K562 (cell line): Measurements from ENCODE around the gene ADGRA1. TPM values are rescaled to one million over a fixed set of nuclear protein-coding genes. Genes with fewer than 3 reads are reported as not detected.

Experiments used
- ATAC-seq: fragments of 200-7000 bp; cut with Tn5 transposase; 3 replicates; pipeline ENCODE4 v1.9.1; 2020; ENCODE audit warnings: moderate library complexity
- BruUV-seq: library from RNA; stranded (reverse); fragments of 400-500 nt; replicated peaks from 2 replicates; lab custom pipeline; 2021; lab: Mats Ljungman, UMichigan
- CTCF ChIA-PET: fragments of 300-600 bp; formaldehyde crosslinking; extraction: SDS; loops from one replicate; lab custom pipeline; 2021; ENCODE audit warnings: low intra/inter-chr PET ratio; lab: Yijun Ruan, JAX
- POLR2A ChIA-PET: fragments of 300-600, 350-650 bp; sonication (Branson Sonifier 250); formaldehyde crosslinking; extraction: SDS; loops from one replicate; lab custom pipeline; 2021; ENCODE audit warnings: antibody characterized with exemption, inconsistent platforms; lab: Yijun Ruan, JAX
- DNase-seq, 4 experiments: peaks; one replicate each; pipeline versions ENCODE4 v3.0.0 to v3.0.0-alpha.2; 2011 to 2018; ENCODE audit warnings: low spot score in 3 of 4, mixed read lengths in 3 of 4; ENCODE audit errors: extremely low read depth in 1 of 4
- FAIRE-seq: peaks from 2 replicates; lab custom pipeline; 2011; peaks lifted over from hg19 to GRCh38; lab: Jason Lieb, UNC
- H2AFZ ChIP-seq: 2 replicates; pipeline ENCODE4 v1.6.0; 2011; ENCODE audit warnings: low read depth, low read length, control low read depth, inconsistent platforms
- H3K27ac ChIP-seq: fragments of 200-600 bp; 3 replicates; pipeline ENCODE4 v1.8.0; 2011; ENCODE audit warnings: low read depth, mild to moderate bottlenecking, control low read depth, inconsistent platforms, low read length, moderate library complexity, mixed read lengths; ENCODE audit errors: extremely low read depth
- H3K27me3 ChIP-seq, 2 experiments: fragments of 300-600 bp in 1 of 2; 2 replicates in 1 of 2; 3 replicates in 1 of 2; pipeline versions ENCODE4 v1.6.0 to v1.8.0; 2011; ENCODE audit warnings: inconsistent platforms in 2 of 2, low read length in 2 of 2, mild to moderate bottlenecking in 1 of 2, mixed read lengths in 1 of 2, moderate library complexity in 1 of 2; ENCODE audit not compliant: control insufficient read depth in 2 of 2, insufficient read depth in 2 of 2
- H3K36me3 ChIP-seq: fragments of 300-600 bp; 3 replicates; pipeline ENCODE4 v1.8.0; 2011; ENCODE audit warnings: mild to moderate bottlenecking, low read length, inconsistent platforms; ENCODE audit not compliant: control insufficient read depth, insufficient read depth
- H3K4me1 ChIP-seq, 2 experiments: fragments of 200-600 bp in 1 of 2; replicated peaks in 1 of 2; 2 replicates in 1 of 2; 3 replicates in 1 of 2; pipeline versions ENCODE4 v1.5.1 to v1.8.0; 2011; ENCODE audit warnings: inconsistent platforms in 2 of 2, low read length in 2 of 2, mild to moderate bottlenecking in 1 of 2, mixed read lengths in 1 of 2, moderate library complexity in 1 of 2; ENCODE audit not compliant: control insufficient read depth in 2 of 2, insufficient read depth in 2 of 2
- H3K4me2 ChIP-seq: 2 replicates; pipeline ENCODE4 v1.6.1; 2011; ENCODE audit warnings: low read length, control low read depth, inconsistent platforms, mixed read lengths; ENCODE audit not compliant: insufficient read depth
- H3K4me3 ChIP-seq: fragments of 200-600 bp; sonication (generic), shearing (Covaris generic); 2 replicates; pipeline ENCODE4 v1.5.1; 2016; ENCODE audit warnings: control low read depth, inconsistent platforms
- H3K79me2 ChIP-seq: fragments of 200-600 bp; 3 replicates; pipeline ENCODE4 v1.8.0; 2011; ENCODE audit warnings: low read length, inconsistent platforms; ENCODE audit not compliant: control insufficient read depth, insufficient read depth
- H3K9ac ChIP-seq, 2 experiments: 2 replicates each; pipeline versions ENCODE4 v1.6.0 to v1.6.1; 2011; ENCODE audit warnings: low read depth in 2 of 2, low read length in 2 of 2, control low read depth in 1 of 2, inconsistent platforms in 1 of 2, mild to moderate bottlenecking in 1 of 2, mixed read lengths in 1 of 2; ENCODE audit not compliant: insufficient read depth in 1 of 2
- H3K9me1 ChIP-seq: one replicate; pipeline ENCODE4 v1.6.0; 2011; ENCODE audit warnings: inconsistent platforms, mild to moderate bottlenecking, low read length, moderate library complexity; ENCODE audit not compliant: control insufficient read depth, insufficient read depth
- H3K9me3 ChIP-seq: replicated peaks from 2 replicates; pipeline ENCODE4 v1.5.1; 2011; ENCODE audit warnings: low read depth, low read length, inconsistent platforms; ENCODE audit not compliant: control insufficient read depth, insufficient read depth
- H4K20me1 ChIP-seq: replicated peaks from 2 replicates; pipeline ENCODE4 v1.6.1; 2011; ENCODE audit warnings: low read length, inconsistent platforms, mixed read lengths; ENCODE audit not compliant: control insufficient read depth, insufficient read depth
- PHB ChIP-seq: fragments of 250-450 bp; sonication (Bioruptor Pico); IDR thresholded peaks from 2 replicates; pipeline ENCODE4 v1.5.0; 2021
- PHF20 ChIP-seq: fragments of 450-650 bp; IDR thresholded peaks from 2 replicates; pipeline ENCODE4 v1.6.1; 2018; ENCODE audit not compliant: partially characterized antibody
- PML ChIP-seq: IDR thresholded peaks from 2 replicates; pipeline ENCODE4 v1.6.1; 2012; ENCODE audit warnings: low read length, inconsistent platforms
- SMAD2 ChIP-seq: fragments of 150-350 bp; IDR thresholded peaks from 2 replicates; pipeline ENCODE4 v1.6.1; 2014; ENCODE audit warnings: low read depth, mild to moderate bottlenecking, low read length
- SMARCC2 ChIP-seq: fragments of 450-650 bp; IDR thresholded peaks from 2 replicates; pipeline ENCODE4 v1.6.1; 2017; ENCODE audit warnings: antibody characterized with exemption, moderate library complexity, mild to moderate bottlenecking, low read depth
- TARDBP ChIP-seq: fragments of 450-650 bp; IDR thresholded peaks from 2 replicates; pipeline ENCODE4 v1.6.1; 2016
- TCFL5 ChIP-seq: fragments of 250-450 bp; sonication (Bioruptor Pico); conservative IDR thresholded peaks from 2 replicates; pipeline ENCODE4 v1.6.1; 2021; ENCODE audit warnings: mild to moderate bottlenecking, moderate library complexity, matching md5 sums
- ZNF143 ChIP-seq: sonication (generic); formaldehyde crosslinking; IDR thresholded peaks from 2 replicates; pipeline ENCODE4 v1.9.0; 2022; ENCODE audit warnings: mild to moderate bottlenecking, missing genetic modification reagents
- ZNF644 ChIP-seq: fragments of 200-800 bp; sonication (Bioruptor generic); IDR thresholded peaks from 2 replicates; pipeline ENCODE4 v1.6.1; 2016; ENCODE audit warnings: low read depth, missing genetic modification characterization, missing compliant biosample characterization
- ZNF717 ChIP-seq: fragments of 250-450 bp; sonication (Bioruptor Pico); IDR thresholded peaks from 2 replicates; pipeline ENCODE4 v1.5.0; 2021
- WGBS: fragments of 100-300 bp; shearing (Covaris generic); methylation state at CpG from one replicate; pipeline ENCODE4 v1.1.6; 2016; ENCODE audit warnings: low coverage, mixed read lengths; ENCODE audit not compliant: insufficient coverage; ENCODE audit errors: missing lambda C conversion rate; 5-methylcytosine and 5-hydroxymethylcytosine counted together
- in situ Hi-C: fragments of 300-500 bp; cut with MboI; formaldehyde crosslinking; loops from 4 replicates; pipeline ENCODE4 v1.15.0; 2018; ENCODE audit warnings: inconsistent platforms, mixed read lengths
- intact Hi-C: fragments of 100-400 bp; cut with micrococcal nuclease; formaldehyde crosslinking; loops from 2 replicates; pipeline ENCODE4 v1.14.2; 2022
- polyA plus RNA-seq, 8 experiments: library from polyadenylated mRNA; depleted of rRNA in 4 of 8; stranded (reverse) in 5 of 8; unstranded in 3 of 8; fragments of >200 nt; fragmentation: Nextera tagmentation in 2 of 8; fragmentation: Illumina TruSeq in 1 of 8; extraction: Ambion mirVana in 2 of 8; extraction: Trizol in 1 of 8; gene quantifications; 2 replicates each; pipeline versions ENCODE4 v1.2.1 to v1.2.3, GENCODE V29; 2011 to 2014; ENCODE audit warnings: inconsistent platforms in 1 of 8, missing spikeins in 1 of 8
- total RNA-seq, 7 experiments: library from RNA; depleted of rRNA in 6 of 7; stranded (reverse); fragments of >200 nt in 6 of 7; fragmentation: Illumina TruSeq in 2 of 7; extraction: Trizol in 2 of 7; gene quantifications; 2 replicates each; pipeline versions ENCODE4 v1.2.1 to v1.2.3, GENCODE V29; 2011 to 2021; ENCODE audit warnings: low replicate concordance in 1 of 7

Gene ADGRA1
- total and polyA plus RNA-seq, 9 of the 15 experiments (the other 6 are each of a cell fraction or from before 2014, with no cell fraction given) = not detected

- BruUV-seq = no TSS peak
- FAIRE-seq (no peak), DNase-seq (no peak), ATAC-seq (no peak)
- WGBS = 1% methylated on average over 13 of the region's 17 CpGs
- H3K36me3 ChIP-seq = no peaks in the 10 kb centered on the region
- intact Hi-C loops (no loop called here), in situ Hi-C loops (no loop called here)
- H3K27me3 ChIP-seq = peaks cover 3 to 50% of the 10 kb centered on the region in 2 experiments; a peak in 2 of 5 replicates
- ChIA-PET CTCF (no interaction called here), POLR2A (no interaction called here)
- no peak overlapping the region for H3K4me2 ChIP-seq
- no peak overlapping the region for H3K9ac ChIP-seq
- H4K20me1 ChIP-seq = no peaks in the 10 kb centered on the region
- H2AFZ ChIP-seq = no peak overlapping the region
- H3K4me3 ChIP-seq = no peak overlapping the region
- H3K9me1 ChIP-seq = no peaks in the 10 kb centered on the region
- no peaks in the 10 kb centered on the region for H3K9me3 ChIP-seq
- no peak for TF ChIP-seq ZNF717 (CRISPR knock-in tag)
- TF ChIP-seq PML = no peak
- TF ChIP-seq ZNF143 (CRISPR knock-in tag) = no peak
- TF ChIP-seq PHB = no peak
- TF ChIP-seq SMAD2 = no peak
- TF ChIP-seq TCFL5 (CRISPR knock-in tag) = no peak
- no peak for TF ChIP-seq PHF20
- no peak for TF ChIP-seq ZNF644 (tag)
- no peak for TF ChIP-seq TARDBP
- TF ChIP-seq SMARCC2 = no peak
- no peak overlapping the region for H3K27ac ChIP-seq
- no peaks in the 10 kb centered on the region for H3K79me2 ChIP-seq
- H3K4me1 ChIP-seq = peaks cover 0 to 16% of the 10 kb centered on the region in 2 experiments; a peak in 2 of 5 replicates
Observed at GRCh38 chr10:133170092-133170491, 82.4 kb downstream of the ADGRA1 start.
